Dedifferentiated amniotic fluid mesenchymal stem cell (primary cell): ENCODE results near the gene XYLT1.
"Not testable (repeated sequence)": the region's sequence is repeated elsewhere in the genome, so short reads cannot be mapped to it uniquely, and the experiment has no call there.

Experiments
- DNase-seq: peaks from one replicate; pipeline ENCODE4 v3.0.0-alpha.2; 2016; ENCODE audit errors: extremely low spot score

The XYLT1 gene

GRCh38 chr16:17491140-17491662 lies 20.4 kb upstream of the XYLT1 start:
- DNase-seq, result no peak

GRCh38 chr16:17488506-17488905 lies 17.7 kb upstream of the XYLT1 start:
- no peak for DNase-seq

- no peak for DNase-seq
These were observed 12.6 kb upstream of the XYLT1 start for GRCh38 chr16:17483351-17483750.

- DNase-seq, result not testable (repeated sequence)
These were observed 11.6 kb upstream of the XYLT1 start for GRCh38 chr16:17482341-17482740.

GRCh38 chr16:17481736-17482135 lies 11.0 kb upstream of the XYLT1 start:
- DNase-seq, result no peak

- not testable (repeated sequence) for DNase-seq
These were observed 6.4 kb upstream of the XYLT1 start for GRCh38 chr16:17477260-17477545.

- DNase-seq, result peak; percentile 68
These were observed 5.9 kb upstream of the XYLT1 start for GRCh38 chr16:17476414-17477259.

- DNase-seq, result no peak
These were observed 4.3 kb upstream of the XYLT1 start for GRCh38 chr16:17475104-17475503.

- no peak for DNase-seq
These were observed 3.8 kb upstream of the XYLT1 start for GRCh38 chr16:17474572-17474971.

GRCh38 chr16:17474037-17474436 lies 3.3 kb upstream of the XYLT1 start:
- no peak for DNase-seq

GRCh38 chr16:17471719-17472461 lies 1.1 kb upstream of the XYLT1 start:
- peak; percentile 70 for DNase-seq

- no peak for DNase-seq
These were observed 415 bp downstream of the XYLT1 start for GRCh38 chr16:17470182-17470907.

GRCh38 chr16:17469741-17470181 lies 999 bp downstream of the XYLT1 start:
- no peak for DNase-seq

GRCh38 chr16:17469011-17469740 lies 1.6 kb downstream of the XYLT1 start:
- DNase-seq, result peak; percentile 60

GRCh38 chr16:17468611-17469010 lies 2.1 kb downstream of the XYLT1 start:
- no peak for DNase-seq

GRCh38 chr16:17467923-17468540 lies 2.7 kb downstream of the XYLT1 start:
- peak; percentile 37 for DNase-seq

GRCh38 chr16:17466876-17467275 lies 3.9 kb downstream of the XYLT1 start:
- DNase-seq, result no peak

- no peak for DNase-seq
These were observed 5.3 kb downstream of the XYLT1 start for GRCh38 chr16:17465460-17465859.

GRCh38 chr16:17463335-17463734 lies 7.4 kb downstream of the XYLT1 start:
- DNase-seq, result no peak

- no peak for DNase-seq
These were observed 8.6 kb downstream of the XYLT1 start for GRCh38 chr16:17461951-17462729.
